HEK293T (cell line): ENCODE data around the gene METTL16.

Source experiments
- BHLHE40 ChIP-seq: fragments of 450-650 bp; IDR thresholded peaks from 2 replicates; pipeline ENCODE4 v1.6.1; 2016; ENCODE audit warnings: mild to moderate bottlenecking, moderate library complexity, borderline replicate concordance
- FOXA1 ChIP-seq: fragments of 450-650 bp; IDR thresholded peaks from 2 replicates; pipeline ENCODE4 v1.6.1; 2016; ENCODE audit warnings: mild to moderate bottlenecking
- FOXK2 ChIP-seq: fragments of 450-650 bp; IDR thresholded peaks from 2 replicates; pipeline ENCODE4 v1.6.1; 2016; ENCODE audit warnings: mild to moderate bottlenecking
- FOXM1 ChIP-seq: fragments of 450-650 bp; IDR thresholded peaks from 2 replicates; pipeline ENCODE4 v1.6.1; 2017; ENCODE audit warnings: mild to moderate bottlenecking, borderline replicate concordance
- L3MBTL2 ChIP-seq: fragments of 450-650 bp; conservative IDR thresholded peaks from 2 replicates; pipeline ENCODE4 v1.6.1; 2016; ENCODE audit warnings: mild to moderate bottlenecking
- LEF1 ChIP-seq: fragments of 450-650 bp; IDR thresholded peaks from 2 replicates; pipeline ENCODE4 v1.6.1; 2017; ENCODE audit warnings: mild to moderate bottlenecking, borderline replicate concordance
- NFRKB ChIP-seq: fragments of 450-650 bp; IDR thresholded peaks from 2 replicates; pipeline ENCODE4 v1.6.1; 2016; ENCODE audit warnings: mild to moderate bottlenecking, moderate library complexity
- PKNOX1 ChIP-seq: fragments of 450-650 bp; IDR thresholded peaks from 2 replicates; pipeline ENCODE4 v1.6.1; 2016
- SP1 ChIP-seq: fragments of 450-650 bp; IDR thresholded peaks from 2 replicates; pipeline ENCODE4 v1.6.1; 2017
- SUZ12 ChIP-seq: fragments of 450-650 bp; IDR thresholded peaks from 2 replicates; pipeline ENCODE4 v1.6.1; 2016; ENCODE audit warnings: mild to moderate bottlenecking
- TARDBP ChIP-seq: fragments of 450-650 bp; IDR thresholded peaks from 2 replicates; pipeline ENCODE4 v1.6.1; 2016

DNA sequence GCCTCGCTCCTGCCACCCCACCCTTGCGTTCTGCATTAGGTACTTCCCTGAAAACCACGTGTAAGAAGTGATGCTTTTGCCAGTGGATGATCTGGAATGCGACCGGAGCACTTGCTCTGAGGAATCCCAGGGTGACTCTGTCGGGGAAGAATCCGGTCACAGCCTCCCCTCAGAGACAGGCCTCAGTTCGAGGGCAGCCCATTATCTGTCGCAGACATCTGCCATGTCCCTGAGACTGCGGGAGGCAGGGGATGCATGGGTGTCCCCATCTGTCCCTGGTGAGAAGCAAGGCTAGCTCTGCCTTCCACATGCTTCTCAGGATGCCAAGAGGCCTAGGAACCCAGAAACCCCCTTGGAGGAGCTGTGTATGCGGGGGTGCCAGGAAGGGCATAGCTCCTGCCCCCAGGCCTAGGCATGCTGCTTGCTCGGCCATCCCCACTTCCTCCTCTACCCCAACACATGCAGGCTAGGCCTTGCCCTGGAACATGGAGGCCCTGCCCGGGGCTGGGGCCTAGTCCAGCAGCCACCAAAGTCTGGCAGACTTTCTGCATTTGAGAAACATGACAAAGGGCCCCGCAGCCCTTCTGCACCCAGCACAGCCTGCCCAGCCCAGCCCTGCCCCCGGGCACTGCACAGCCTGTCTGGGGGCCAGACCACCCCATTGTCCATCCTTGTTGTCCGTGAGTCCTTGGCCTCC, 131.3 kb downstream of the METTL16 start:
- no peak for TF ChIP-seq SP1
- no peak for TF ChIP-seq PKNOX1
- no peak for TF ChIP-seq BHLHE40
- no peak for TF ChIP-seq FOXM1
- TF ChIP-seq FOXA1: no peak
- no peak for TF ChIP-seq TARDBP
- no peak for TF ChIP-seq SUZ12
- TF ChIP-seq L3MBTL2: no peak
- TF ChIP-seq NFRKB: no peak
- TF ChIP-seq FOXK2: no peak
- no peak for TF ChIP-seq LEF1
